MM.1S (cell line): ENCODE measurements around the gene AP3S1.
"Not testable (repeated sequence)": the region's sequence is repeated elsewhere in the genome, so short reads cannot be mapped to it uniquely, and the experiment has no call there.

Experiments used
- DNase-seq: peaks from one replicate; pipeline ENCODE4 v3.0.0-alpha.2; 2015
- H2AFZ ChIP-seq: fragments of 300-600 bp; sonication (generic); 2 replicates; pipeline ENCODE4 v1.6.0; 2016; ENCODE audit warnings: antibody characterized with exemption, low read length
- H3F3A ChIP-seq: fragments of 300-600 bp; sonication (generic); 2 replicates; pipeline ENCODE4 v1.6.1; 2016; ENCODE audit warnings: mild to moderate bottlenecking, antibody characterized with exemption, low read length, moderate library complexity, mixed read lengths; ENCODE audit not compliant: insufficient read depth
- H3K27ac ChIP-seq: fragments of 300-600 bp; sonication (generic); 2 replicates; pipeline ENCODE4 v1.5.1; 2016; ENCODE audit warnings: mild to moderate bottlenecking, low read length
- H3K27me3 ChIP-seq: fragments of 300-600 bp; sonication (generic); replicated peaks from 2 replicates; pipeline ENCODE4 v1.6.0; 2016; ENCODE audit warnings: low read length; ENCODE audit not compliant: insufficient read depth
- H3K36me3 ChIP-seq: fragments of 300-600 bp; sonication (generic); replicated peaks from 2 replicates; pipeline ENCODE4 v1.6.1; 2016; ENCODE audit warnings: mild to moderate bottlenecking, low read length, mixed read lengths; ENCODE audit not compliant: insufficient read depth
- H3K4me1 ChIP-seq: fragments of 300-600 bp; sonication (generic); 2 replicates; pipeline ENCODE4 v1.6.1; 2016; ENCODE audit warnings: low read length, mixed read lengths
- H3K4me2 ChIP-seq: fragments of 300-600 bp; sonication (generic); 2 replicates; pipeline ENCODE4 v1.6.0; 2016; ENCODE audit warnings: low read depth, low read length
- H3K4me3 ChIP-seq: fragments of 300-600 bp; sonication (generic); 2 replicates; pipeline ENCODE4 v1.5.1; 2016; ENCODE audit warnings: low read length, mixed read lengths
- H3K79me2 ChIP-seq: fragments of 300-600 bp; sonication (generic); 2 replicates; pipeline ENCODE4 v1.6.1; 2016; ENCODE audit warnings: mixed run types, low read length, mixed read lengths
- H3K9ac ChIP-seq: fragments of 300-600 bp; sonication (generic); 2 replicates; pipeline ENCODE4 v1.6.1; 2016; ENCODE audit warnings: low read length, mixed read lengths
- H3K9me2 ChIP-seq: fragments of 300-600 bp; sonication (generic); replicated peaks from 2 replicates; pipeline ENCODE4 v1.6.1; 2016; ENCODE audit warnings: mild to moderate bottlenecking, low read length, mixed read lengths; ENCODE audit not compliant: insufficient read depth
- H3K9me3 ChIP-seq: fragments of 300-600 bp; sonication (generic); replicated peaks from 2 replicates; pipeline ENCODE4 v1.6.1; 2016; ENCODE audit warnings: mild to moderate bottlenecking, low read length, mixed read lengths; ENCODE audit not compliant: insufficient read depth
- H4K20me1 ChIP-seq: fragments of 300-600 bp; sonication (generic); 2 replicates; pipeline ENCODE4 v1.6.1; 2016; ENCODE audit warnings: mild to moderate bottlenecking, low read length, moderate library complexity, mixed read lengths; ENCODE audit not compliant: insufficient read depth
- CTCF ChIP-seq: fragments of 300-600 bp; sonication (generic); IDR thresholded peaks from 2 replicates; pipeline ENCODE4 v1.5.1; 2016; ENCODE audit warnings: antibody characterized with exemption, low read length, mixed read lengths
- EZH2 ChIP-seq: fragments of 300-600 bp; sonication (generic); optimal IDR thresholded peaks from 2 replicates; pipeline ENCODE3; 2017; ENCODE audit warnings: low read depth, mild to moderate bottlenecking, antibody characterized with exemption, low read length, mixed read lengths
- EZH2phosphoT487 ChIP-seq: fragments of 300-600 bp; sonication (generic); IDR thresholded peaks from 2 replicates; pipeline ENCODE4 v1.6.1; 2018; ENCODE audit warnings: antibody characterized with exemption, low read length

Gene AP3S1

GRCh38 chr5:115884704-115885103 is 43.0 kb downstream of the AP3S1 start:
- Histone ChIP-seq H3F3A (no peaks in the 10 kb centered on the region), H3K9ac (no peak overlapping the region), H3K4me3 (no peak overlapping the region), H3K36me3 (no peaks in the 10 kb centered on the region), H3K27ac (no peak overlapping the region), H3K9me2 (no peaks in the 10 kb centered on the region), H3K9me3 (no peaks in the 10 kb centered on the region), H3K27me3 (no peaks in the 10 kb centered on the region), H3K79me2 (no peaks in the 10 kb centered on the region), H2AFZ (no peak overlapping the region), H3K4me1 (no peaks in the 10 kb centered on the region), H4K20me1 (no peaks in the 10 kb centered on the region), H3K4me2 (no peak overlapping the region)
- TF ChIP-seq CTCF = no peak
- TF ChIP-seq EZH2phosphoT487 = no peak
- no peak for DNase-seq

- not testable (repeated sequence) for H4K20me1 ChIP-seq, H3K4me3 ChIP-seq, H3K9ac ChIP-seq, H3K4me2 ChIP-seq, H3F3A ChIP-seq, H2AFZ ChIP-seq, H3K9me2 ChIP-seq, H3K27me3 ChIP-seq, H3K4me1 ChIP-seq, DNase-seq, H3K9me3 ChIP-seq, H3K79me2 ChIP-seq, H3K27ac ChIP-seq, H3K36me3 ChIP-seq
These were observed 43.5 kb downstream of the AP3S1 start for GRCh38 chr5:115885208-115885607.

DNA sequence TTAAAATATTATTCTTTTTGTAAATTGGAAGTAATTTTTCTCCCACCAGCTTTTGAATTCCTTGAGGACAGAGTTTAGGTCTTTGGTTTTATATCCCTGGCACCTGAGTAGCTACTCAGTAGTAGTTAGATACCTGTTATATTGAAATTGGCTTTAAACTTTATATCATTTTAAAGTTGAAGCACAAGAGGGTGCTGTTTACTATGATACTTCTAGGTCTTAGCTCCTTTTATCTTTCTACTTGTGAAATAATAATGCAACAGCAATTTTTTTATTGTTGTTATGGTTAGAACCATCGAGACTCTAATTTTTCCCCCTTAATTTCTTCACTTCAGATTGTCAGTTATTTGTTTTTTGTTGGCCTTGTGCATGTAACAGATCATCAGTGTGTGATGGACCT is 46.3 kb downstream of the AP3S1 start:
- Histone ChIP-seq H3K9me2 (no peaks in the 10 kb centered on the region), H3K4me1 (no peaks in the 10 kb centered on the region), H3K9me3 (no peaks in the 10 kb centered on the region), H3K27ac (no peak overlapping the region), H3K4me3 (no peak overlapping the region), H3K27me3 (no peaks in the 10 kb centered on the region), H3F3A (no peaks in the 10 kb centered on the region), H4K20me1 (no peaks in the 10 kb centered on the region), H3K79me2 (no peaks in the 10 kb centered on the region), H3K36me3 (no peaks in the 10 kb centered on the region), H3K9ac (no peak overlapping the region), H2AFZ (no peak overlapping the region), H3K4me2 (no peak overlapping the region)
- TF ChIP-seq CTCF (peak; percentile 26), EZH2 (no peak)
- DNase-seq = no peak

GRCh38 chr5:115892021-115892420 is 50.3 kb downstream of the AP3S1 start:
- DNase-seq = no peak
- H3K4me2 ChIP-seq = no peak overlapping the region

More at GRCh38 chr5:115892021-115892420, 50.3 kb downstream of the AP3S1 start:
- Histone ChIP-seq H3K36me3 (no peaks in the 10 kb centered on the region), H3K9me3 (no peaks in the 10 kb centered on the region), H3F3A (no peaks in the 10 kb centered on the region), H4K20me1 (no peaks in the 10 kb centered on the region), H2AFZ (no peak overlapping the region), H3K9me2 (no peaks in the 10 kb centered on the region), H3K27ac (no peak overlapping the region), H3K79me2 (no peaks in the 10 kb centered on the region), H3K4me1 (no peaks in the 10 kb centered on the region), H3K4me3 (no peak overlapping the region), H3K27me3 (no peaks in the 10 kb centered on the region), H3K9ac (no peak overlapping the region)
- TF ChIP-seq EZH2phosphoT487 = no peak
